Nephron progenitor cell (in vitro differentiated cells): ENCODE results near the gene PLEKHA5.
A peak's percentile ranks its signal among the peaks of the same experiment; 100 is the strongest.

Source experiments
- DNase-seq: peaks from one replicate; pipeline ENCODE4 v3.0.0; 2021
- H3K27ac Mint-ChIP-seq: 2 replicates; pipeline ENCODE4 v1.8.0; 2021; ENCODE audit warnings: mild to moderate bottlenecking, moderate library complexity, mixed read lengths
- H3K27me3 Mint-ChIP-seq: 2 replicates; pipeline ENCODE4 v1.8.0; 2021; ENCODE audit warnings: mild to moderate bottlenecking, low read depth, mixed read lengths; ENCODE audit not compliant: poor library complexity
- H3K36me3 Mint-ChIP-seq: 2 replicates; pipeline ENCODE4 v1.8.0; 2021; ENCODE audit warnings: low read depth, mixed read lengths
- H3K4me1 Mint-ChIP-seq: 2 replicates; pipeline ENCODE4 v1.8.0; 2021; ENCODE audit warnings: mixed read lengths
- H3K4me3 Mint-ChIP-seq: 2 replicates; pipeline ENCODE4 v1.8.0; 2021; ENCODE audit warnings: mild to moderate bottlenecking, moderate library complexity, mixed read lengths
- H3K9me3 Mint-ChIP-seq: 2 replicates; pipeline ENCODE4 v1.8.0; 2021; ENCODE audit warnings: mild to moderate bottlenecking, moderate library complexity, mixed read lengths
- TF ChIP-seq, protein P1 (sequence below): fragments of 200-600 bp; sonication (generic); IDR thresholded peaks from 2 replicates; pipeline ENCODE4 v1.5.0; 2021; ENCODE audit warnings: antibody characterized with exemption

Gene PLEKHA5, protein sequence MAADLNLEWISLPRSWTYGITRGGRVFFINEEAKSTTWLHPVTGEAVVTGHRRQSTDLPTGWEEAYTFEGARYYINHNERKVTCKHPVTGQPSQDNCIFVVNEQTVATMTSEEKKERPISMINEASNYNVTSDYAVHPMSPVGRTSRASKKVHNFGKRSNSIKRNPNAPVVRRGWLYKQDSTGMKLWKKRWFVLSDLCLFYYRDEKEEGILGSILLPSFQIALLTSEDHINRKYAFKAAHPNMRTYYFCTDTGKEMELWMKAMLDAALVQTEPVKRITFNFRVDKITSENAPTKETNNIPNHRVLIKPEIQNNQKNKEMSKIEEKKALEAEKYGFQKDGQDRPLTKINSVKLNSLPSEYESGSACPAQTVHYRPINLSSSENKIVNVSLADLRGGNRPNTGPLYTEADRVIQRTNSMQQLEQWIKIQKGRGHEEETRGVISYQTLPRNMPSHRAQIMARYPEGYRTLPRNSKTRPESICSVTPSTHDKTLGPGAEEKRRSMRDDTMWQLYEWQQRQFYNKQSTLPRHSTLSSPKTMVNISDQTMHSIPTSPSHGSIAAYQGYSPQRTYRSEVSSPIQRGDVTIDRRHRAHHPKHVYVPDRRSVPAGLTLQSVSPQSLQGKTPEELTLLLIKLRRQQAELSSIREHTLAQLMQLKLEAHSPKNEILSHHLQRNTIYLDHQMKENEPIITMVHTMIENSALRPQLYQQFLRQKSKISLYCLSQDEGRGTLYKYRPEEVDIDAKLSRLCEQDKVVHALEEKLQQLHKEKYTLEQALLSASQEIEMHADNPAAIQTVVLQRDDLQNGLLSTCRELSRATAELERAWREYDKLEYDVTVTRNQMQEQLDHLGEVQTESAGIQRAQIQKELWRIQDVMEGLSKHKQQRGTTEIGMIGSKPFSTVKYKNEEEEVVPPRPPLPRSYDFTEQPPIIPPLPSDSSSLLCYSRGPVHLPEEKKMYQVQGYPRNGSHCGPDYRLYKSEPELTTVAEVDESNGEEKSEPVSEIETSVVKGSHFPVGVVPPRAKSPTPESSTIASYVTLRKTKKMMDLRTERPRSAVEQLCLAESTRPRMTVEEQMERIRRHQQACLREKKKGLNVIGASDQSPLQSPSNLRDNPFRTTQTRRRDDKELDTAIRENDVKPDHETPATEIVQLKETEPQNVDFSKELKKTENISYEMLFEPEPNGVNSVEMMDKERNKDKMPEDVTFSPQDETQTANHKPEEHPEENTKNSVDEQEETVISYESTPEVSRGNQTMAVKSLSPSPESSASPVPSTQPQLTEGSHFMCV

DNA sequence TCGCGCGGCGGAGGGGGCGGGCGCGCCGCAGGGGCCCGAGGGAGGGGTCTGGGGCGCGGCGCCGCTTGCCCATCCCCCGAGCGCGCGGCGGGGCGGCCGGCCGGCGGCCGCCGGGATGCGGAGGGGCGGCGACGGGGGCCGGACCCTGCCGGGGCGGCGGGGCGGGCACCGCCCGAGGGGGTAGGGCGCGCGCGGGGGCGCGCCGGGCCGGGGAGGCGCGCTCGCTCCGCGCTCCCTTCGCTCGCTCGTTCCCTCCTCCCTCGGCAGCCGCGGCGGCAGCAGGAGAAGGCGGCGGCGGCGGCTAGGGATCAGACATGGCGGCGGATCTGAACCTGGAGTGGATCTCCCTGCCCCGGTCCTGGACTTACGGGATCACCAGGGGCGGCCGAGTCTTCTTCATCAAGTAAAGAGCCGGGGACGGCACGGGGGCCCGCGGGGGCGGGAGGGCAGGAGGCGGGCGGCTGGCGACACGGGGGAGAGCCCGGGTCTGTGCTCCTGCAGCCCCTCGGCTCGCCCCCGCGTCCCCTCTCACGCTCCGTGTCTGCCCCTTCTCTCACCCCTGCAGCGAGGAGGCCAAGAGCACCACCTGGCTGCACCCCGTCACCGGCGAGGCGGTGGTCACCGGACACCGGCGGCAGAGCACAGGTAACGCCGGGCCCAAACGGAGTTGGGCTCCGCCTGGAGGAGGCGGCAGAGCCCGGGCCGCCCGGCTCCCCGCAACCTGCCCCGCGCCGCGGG is at the start of gene PLEKHA5:
PLEKHA5 (plus strand) TSS at position 248 of the 738 bp plus-strand sequence; CDS start at position 315, 67 bp downstream.
- peaks cover 24% of the 10 kb centered on the region for H3K36me3 Mint-ChIP-seq
- peak within 1 kb of the TSS; percentile 98 for H3K4me3 Mint-ChIP-seq
- peaks cover 34% of the 10 kb centered on the region for H3K9me3 Mint-ChIP-seq
- peaks cover 36% of the 10 kb centered on the region for H3K4me1 Mint-ChIP-seq
- H3K27ac Mint-ChIP-seq: peak within 1 kb of the TSS; percentile 93
- TF ChIP-seq, protein P1, sequence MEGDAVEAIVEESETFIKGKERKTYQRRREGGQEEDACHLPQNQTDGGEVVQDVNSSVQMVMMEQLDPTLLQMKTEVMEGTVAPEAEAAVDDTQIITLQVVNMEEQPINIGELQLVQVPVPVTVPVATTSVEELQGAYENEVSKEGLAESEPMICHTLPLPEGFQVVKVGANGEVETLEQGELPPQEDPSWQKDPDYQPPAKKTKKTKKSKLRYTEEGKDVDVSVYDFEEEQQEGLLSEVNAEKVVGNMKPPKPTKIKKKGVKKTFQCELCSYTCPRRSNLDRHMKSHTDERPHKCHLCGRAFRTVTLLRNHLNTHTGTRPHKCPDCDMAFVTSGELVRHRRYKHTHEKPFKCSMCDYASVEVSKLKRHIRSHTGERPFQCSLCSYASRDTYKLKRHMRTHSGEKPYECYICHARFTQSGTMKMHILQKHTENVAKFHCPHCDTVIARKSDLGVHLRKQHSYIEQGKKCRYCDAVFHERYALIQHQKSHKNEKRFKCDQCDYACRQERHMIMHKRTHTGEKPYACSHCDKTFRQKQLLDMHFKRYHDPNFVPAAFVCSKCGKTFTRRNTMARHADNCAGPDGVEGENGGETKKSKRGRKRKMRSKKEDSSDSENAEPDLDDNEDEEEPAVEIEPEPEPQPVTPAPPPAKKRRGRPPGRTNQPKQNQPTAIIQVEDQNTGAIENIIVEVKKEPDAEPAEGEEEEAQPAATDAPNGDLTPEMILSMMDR: no peak
- H3K27me3 Mint-ChIP-seq: no peaks in the 10 kb centered on the region
- DNase-seq: peak; percentile 79

GRCh38 chr12:19080918-19081317 is 48.6 kb upstream of the PLEKHA5 start:
- Mint-ChIP-seq H3K27me3 (no peaks in the 10 kb centered on the region), H3K27ac (no peak overlapping the region), H3K4me3 (no peak overlapping the region), H3K4me1 (no peaks in the 10 kb centered on the region), H3K36me3 (no peaks in the 10 kb centered on the region), H3K9me3 (no peaks in the 10 kb centered on the region)
- TF ChIP-seq, protein P1: no peak
- no peak for DNase-seq

GRCh38 chr12:19082365-19082911 is 47.1 kb upstream of the PLEKHA5 start:
- no peak for DNase-seq
- H3K27ac Mint-ChIP-seq: no peak overlapping the region
- TF ChIP-seq, protein P1: no peak
- H3K36me3 Mint-ChIP-seq: no peaks in the 10 kb centered on the region
- H3K9me3 Mint-ChIP-seq: no peaks in the 10 kb centered on the region
- no peaks in the 10 kb centered on the region for H3K27me3 Mint-ChIP-seq
- no peaks in the 10 kb centered on the region for H3K4me1 Mint-ChIP-seq
- H3K4me3 Mint-ChIP-seq: no peak overlapping the region

DNA sequence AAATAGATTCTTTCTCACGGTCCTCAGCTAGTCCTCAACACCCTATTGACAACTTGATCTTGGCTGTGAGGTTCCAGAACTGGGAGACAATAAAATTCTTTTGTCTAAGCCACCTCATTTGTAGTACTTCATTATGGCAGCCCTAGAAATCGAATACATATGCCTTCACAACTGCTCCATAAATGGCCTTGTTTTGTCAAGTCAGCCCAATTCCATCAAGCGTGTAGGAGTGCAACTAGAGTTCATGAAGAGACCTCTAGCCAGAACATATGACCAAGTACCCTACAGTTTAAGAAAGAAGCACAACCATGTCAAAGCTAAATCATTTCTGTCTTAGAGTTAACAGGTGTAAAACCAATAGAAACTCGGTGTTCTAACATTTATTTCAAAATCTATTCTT is 45.0 kb upstream of the PLEKHA5 start:
- no peaks in the 10 kb centered on the region for H3K36me3 Mint-ChIP-seq
- no peak overlapping the region for H3K4me3 Mint-ChIP-seq
- H3K4me1 Mint-ChIP-seq: no peaks in the 10 kb centered on the region
- H3K27ac Mint-ChIP-seq: no peak overlapping the region
- TF ChIP-seq, protein P1: no peak
- H3K9me3 Mint-ChIP-seq: no peaks in the 10 kb centered on the region
- no peak for DNase-seq
- peaks cover 3% of the 10 kb centered on the region for H3K27me3 Mint-ChIP-seq

DNA sequence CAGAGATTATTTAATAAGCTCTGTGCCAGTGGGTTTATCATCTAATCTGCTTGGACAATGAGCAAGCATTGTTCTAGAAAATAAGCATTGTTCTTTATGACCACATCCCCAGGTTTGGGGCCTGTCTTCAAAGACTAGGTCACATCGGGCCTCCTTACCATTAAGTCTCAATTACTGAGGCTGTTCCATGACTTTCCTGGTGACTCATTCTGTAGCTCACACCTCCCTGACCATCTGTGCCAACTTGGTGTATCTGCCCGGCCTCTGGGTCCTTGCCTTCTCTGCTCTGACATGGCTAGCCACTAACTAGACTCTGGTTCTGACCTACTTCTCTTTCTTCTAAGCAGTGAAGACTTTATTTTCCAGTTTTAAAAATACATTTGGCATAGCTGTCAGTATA is 44.4 kb upstream of the PLEKHA5 start:
- TF ChIP-seq, protein P1: no peak
- Mint-ChIP-seq H3K27me3 (peaks cover 3% of the 10 kb centered on the region), H3K27ac (no peak overlapping the region), H3K9me3 (no peaks in the 10 kb centered on the region), H3K4me3 (no peak overlapping the region), H3K4me1 (no peaks in the 10 kb centered on the region), H3K36me3 (no peaks in the 10 kb centered on the region)
- no peak for DNase-seq
